ENCODE results near the gene EML5.

DNA sequence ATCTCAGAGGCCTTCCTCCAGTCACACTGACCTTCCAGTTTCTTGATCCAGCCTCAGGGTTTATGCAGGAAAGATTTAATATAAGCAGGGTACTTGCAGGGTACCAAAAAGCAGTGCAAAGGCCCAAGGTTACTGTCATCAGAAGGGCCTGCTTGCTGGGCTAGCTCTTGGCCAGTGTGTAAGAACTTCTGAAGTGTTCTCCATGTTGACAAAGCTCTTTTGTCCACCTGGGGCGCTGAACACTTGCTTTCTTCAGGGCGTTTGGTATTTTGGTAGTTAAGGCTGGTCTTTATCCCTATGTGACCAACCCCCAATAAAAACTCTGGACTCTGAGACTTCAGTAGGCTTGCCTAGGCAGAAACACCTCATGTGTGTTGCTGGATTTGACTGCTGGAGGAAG is 160.2 kb downstream of the EML5 start:
- TF ChIP-seq, protein P1, sequence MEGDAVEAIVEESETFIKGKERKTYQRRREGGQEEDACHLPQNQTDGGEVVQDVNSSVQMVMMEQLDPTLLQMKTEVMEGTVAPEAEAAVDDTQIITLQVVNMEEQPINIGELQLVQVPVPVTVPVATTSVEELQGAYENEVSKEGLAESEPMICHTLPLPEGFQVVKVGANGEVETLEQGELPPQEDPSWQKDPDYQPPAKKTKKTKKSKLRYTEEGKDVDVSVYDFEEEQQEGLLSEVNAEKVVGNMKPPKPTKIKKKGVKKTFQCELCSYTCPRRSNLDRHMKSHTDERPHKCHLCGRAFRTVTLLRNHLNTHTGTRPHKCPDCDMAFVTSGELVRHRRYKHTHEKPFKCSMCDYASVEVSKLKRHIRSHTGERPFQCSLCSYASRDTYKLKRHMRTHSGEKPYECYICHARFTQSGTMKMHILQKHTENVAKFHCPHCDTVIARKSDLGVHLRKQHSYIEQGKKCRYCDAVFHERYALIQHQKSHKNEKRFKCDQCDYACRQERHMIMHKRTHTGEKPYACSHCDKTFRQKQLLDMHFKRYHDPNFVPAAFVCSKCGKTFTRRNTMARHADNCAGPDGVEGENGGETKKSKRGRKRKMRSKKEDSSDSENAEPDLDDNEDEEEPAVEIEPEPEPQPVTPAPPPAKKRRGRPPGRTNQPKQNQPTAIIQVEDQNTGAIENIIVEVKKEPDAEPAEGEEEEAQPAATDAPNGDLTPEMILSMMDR (IDR thresholded peaks at IDR 0.05), result no peak
- TF ChIP-seq POLR2A (IDR thresholded peaks at IDR 0.05), result no peak
- TF ChIP-seq POLR2AphosphoS5 (IDR thresholded peaks at IDR 0.05; ENCODE audit: insufficient read depth in 1 of 2, low read depth in 1 of 2), result no peak

Measured in vagina (tissue), 2 donors.